HG02840 (cell line): ENCODE measurements around the gene DPYSL4.

Source experiments
- ATAC-seq: cut with Tn5 transposase; IDR thresholded peaks from one replicate; pipeline ENCODE4 v1.9.1; 2021; ENCODE audit warnings: mild to moderate bottlenecking, moderate library complexity, moderate number of reproducible peaks; ENCODE audit not compliant: unreplicated experiment, low FRiP score

DPYSL4 gene

GRCh38 chr10:132251928-132252327, 65.2 kb downstream of the DPYSL4 start:
- no peak for ATAC-seq

- ATAC-seq, result no peak
Observed at GRCh38 chr10:132252412-132252811, 65.7 kb downstream of the DPYSL4 start.

GRCh38 chr10:132253092-132253687, 66.4 kb downstream of the DPYSL4 start:
- ATAC-seq, result no peak

- no peak for ATAC-seq
Observed at GRCh38 chr10:132254841-132255240, 68.1 kb downstream of the DPYSL4 start.
